RWPE1 (cell line): Measurements from ENCODE around the gene DISC1.

Experiments used
- CTCF ChIA-PET: fragments of 350-600 bp; sonication (Branson Sonifier 250); formaldehyde crosslinking; extraction: SDS; loops from one replicate; lab custom pipeline; 2021; lab: Yijun Ruan, JAX
- POLR2A ChIA-PET: fragments of 400-600 bp; formaldehyde crosslinking; extraction: SDS; loops from one replicate; lab custom pipeline; 2020; ENCODE audit warnings: antibody characterized with exemption; ENCODE audit not compliant: low non-redundant PET; lab: Yijun Ruan, JAX
- DNase-seq: peaks from one replicate; pipeline ENCODE4 v3.0.0; 2012; ENCODE audit warnings: low spot score
- H3K27ac ChIP-seq: fragments of 450-650 bp; 2 replicates; pipeline ENCODE4 v1.5.1; 2017
- CTCF ChIP-seq: fragments of 450-650 bp; conservative IDR thresholded peaks from 2 replicates; pipeline ENCODE4 v1.5.1; 2017; ENCODE audit warnings: low read depth, mild to moderate bottlenecking

The DISC1 gene

GRCh38 chr1:231855926-231856325 is 229.3 kb downstream of the DISC1 start:
- ChIA-PET POLR2A (no interaction called here), CTCF (interaction anchor here (0.7 to 1.4 kb wide), 3 partner anchors 135 to 772 kb away, joined by 3 to 5 read pairs (median 3); no protein-coding TSS in a partner anchor)
- no peak overlapping the region for H3K27ac ChIP-seq
- no peak for DNase-seq
- no peak for TF ChIP-seq CTCF

DNA sequence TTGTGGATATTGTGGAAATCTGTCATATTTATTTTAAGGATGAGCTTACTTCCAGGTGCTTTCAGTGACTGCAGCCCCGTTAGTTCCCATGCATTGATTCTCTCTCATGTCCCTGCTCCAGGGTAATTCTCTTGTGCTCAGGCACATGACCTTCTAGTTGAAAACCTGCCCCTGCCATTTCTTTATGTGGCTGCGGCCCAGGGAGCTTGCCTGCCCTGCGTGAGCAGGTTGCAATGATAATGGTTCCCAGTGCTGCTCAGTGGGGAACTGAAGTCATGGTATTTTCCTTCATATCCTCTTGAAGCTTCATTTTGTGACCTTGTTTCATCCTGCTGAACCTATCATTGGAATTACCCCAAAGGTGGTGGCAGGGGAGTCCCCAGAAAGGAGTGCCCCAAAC is 229.8 kb downstream of the DISC1 start:
- TF ChIP-seq CTCF, result no peak
- ChIA-PET POLR2A (no interaction called here), CTCF (interaction anchor here (0.8 to 1.4 kb wide), 2 partner anchors 136 to 771 kb away, joined by 3 read pairs; no protein-coding TSS in a partner anchor)
- DNase-seq, result no peak
- no peak overlapping the region for H3K27ac ChIP-seq

GRCh38 chr1:231856894-231857293 is 230.3 kb downstream of the DISC1 start:
- POLR2A ChIA-PET, result no interaction called here

DNA sequence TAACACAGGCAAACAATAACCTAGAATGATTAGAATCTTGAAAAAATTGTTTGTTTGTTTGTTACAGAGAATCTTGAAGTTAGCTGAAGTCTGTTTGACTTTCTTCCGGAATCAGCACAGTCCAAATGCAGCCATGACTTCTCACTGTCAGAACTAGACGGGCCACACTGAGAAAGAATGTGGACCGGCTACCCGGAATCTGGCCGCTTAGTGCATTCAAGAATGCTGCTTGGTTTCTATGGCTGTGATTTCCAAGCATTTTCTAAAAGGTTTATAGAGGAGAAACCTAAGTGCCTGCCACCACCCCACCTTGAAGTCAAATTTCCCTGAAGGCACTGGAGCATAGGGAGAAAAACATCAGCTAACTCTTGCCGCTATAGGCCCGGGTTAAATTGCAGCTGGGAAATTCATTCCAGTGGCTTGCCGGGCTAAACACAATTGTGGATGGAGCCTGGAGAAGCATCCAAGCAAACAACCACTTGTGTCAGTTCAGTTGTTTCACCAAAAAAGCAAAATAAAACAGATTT is 231.1 kb downstream of the DISC1 start:
- ChIA-PET CTCF (interaction anchor here (0.6 kb wide), 1 partner anchor 83 kb away, joined by 3 read pairs; no protein-coding TSS in a partner anchor), POLR2A (no interaction called here)
- no peak for TF ChIP-seq CTCF

More at GRCh38 chr1:231856894-231857293, 230.3 kb downstream of the DISC1 start:
- no peak for DNase-seq
- no peak overlapping the region for H3K27ac ChIP-seq
- no peak for TF ChIP-seq CTCF
- CTCF ChIA-PET, result interaction anchor here (1.4 kb wide), 1 partner anchor 771 kb away, joined by 3 read pairs; no protein-coding TSS in a partner anchor

GRCh38 chr1:231860221-231861088 is 233.9 kb downstream of the DISC1 start:
- TF ChIP-seq CTCF, result no peak
- CTCF ChIA-PET, result no interaction called here
- POLR2A ChIA-PET, result no interaction called here
- no peak for DNase-seq
- no peak overlapping the region for H3K27ac ChIP-seq

More for the DNA sequence above, 231.1 kb downstream of the DISC1 start:
- DNase-seq, result no peak
- no peak overlapping the region for H3K27ac ChIP-seq

DNA sequence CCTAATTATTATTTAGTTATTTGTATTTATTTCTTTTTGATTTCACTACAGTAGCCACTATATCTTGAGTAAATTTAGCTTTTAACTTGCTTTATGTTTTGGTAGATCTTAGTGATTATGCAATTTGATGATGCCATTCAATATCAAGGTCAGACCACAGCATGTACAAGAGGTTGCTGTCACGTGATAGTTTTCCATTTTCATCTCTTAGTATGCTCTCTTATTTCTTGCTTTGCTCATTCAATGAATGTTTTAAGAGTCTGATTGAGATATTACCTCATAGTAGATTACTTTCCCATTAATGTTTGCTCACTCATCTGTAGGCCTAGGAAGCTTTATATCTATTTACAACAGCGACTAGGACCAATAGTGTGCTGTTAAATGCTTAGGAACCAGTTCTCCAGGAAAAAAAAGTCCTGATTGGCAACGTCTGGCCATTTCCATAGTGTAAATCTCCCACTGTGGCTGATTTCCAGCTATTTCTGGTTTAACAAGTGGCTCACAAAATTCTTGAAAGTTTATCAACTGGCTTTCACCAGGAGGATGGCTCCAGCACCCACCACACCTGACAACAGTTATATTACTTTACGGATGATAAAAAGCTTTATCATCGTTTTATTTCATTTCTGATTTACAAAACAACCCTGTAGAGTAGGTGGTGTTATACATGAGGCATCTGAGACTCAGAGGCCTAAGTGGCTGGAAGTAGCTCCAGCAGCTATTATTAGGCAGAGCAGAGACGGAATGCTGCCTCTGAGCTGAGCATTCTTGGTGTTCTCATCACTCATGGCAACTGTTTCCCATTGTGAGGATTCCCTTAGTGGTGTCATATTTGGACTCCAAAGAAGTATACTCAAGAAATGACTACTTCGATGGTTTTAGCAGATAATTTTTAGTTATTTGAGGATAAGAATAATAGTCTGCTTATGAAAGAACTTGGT is 235.2 kb downstream of the DISC1 start:
- ChIA-PET CTCF (no interaction called here), POLR2A (no interaction called here)
- no peak for TF ChIP-seq CTCF
- no peak for DNase-seq
- no peak overlapping the region for H3K27ac ChIP-seq
